Thymus (tissue), 14 donors: ENCODE measurements around the gene PPBP. TPM values are rescaled to one million over a fixed set of nuclear protein-coding genes. Genes with fewer than 3 reads are reported as not detected.
A peak's percentile ranks its signal among the peaks of the same experiment; 100 is the strongest.

Experiments used
- DNase-seq, 9 donors: peaks; one replicate each; pipeline ENCODE4 v3.0.0-alpha.2; 2013; ENCODE audit warnings: low spot score in 9 of 9, low read depth in 6 of 9, missing footprints in 1 of 9
- H3K27ac ChIP-seq, 2 donors: one replicate each; pipeline ENCODE4 v1.5.1; 2013; ENCODE audit warnings: control low read depth in 1 of 2, low read depth in 1 of 2, low read length in 1 of 2, mild to moderate bottlenecking in 1 of 2, moderate library complexity in 1 of 2
- H3K27me3 ChIP-seq, 2 donors: one replicate each; pipeline ENCODE4 v1.5.1; 2013; ENCODE audit warnings: low read length in 1 of 2; ENCODE audit not compliant: control insufficient read depth in 2 of 2, insufficient read depth in 1 of 2
- H3K36me3 ChIP-seq, 2 donors: one replicate each; pipeline ENCODE4 v1.5.1; 2013; ENCODE audit warnings: low read length in 1 of 2, mild to moderate bottlenecking in 1 of 2, moderate library complexity in 1 of 2; ENCODE audit not compliant: control insufficient read depth in 2 of 2, insufficient read depth in 2 of 2
- H3K4me1 ChIP-seq, 2 donors: one replicate each; pipeline ENCODE4 v1.5.1; 2013; ENCODE audit warnings: low read length in 2 of 2; ENCODE audit not compliant: control insufficient read depth in 2 of 2, insufficient read depth in 2 of 2
- H3K4me3 ChIP-seq, 2 donors: one replicate each; pipeline ENCODE4 v1.5.1; 2013; ENCODE audit warnings: low read length in 2 of 2, control low read depth in 1 of 2, mild to moderate bottlenecking in 1 of 2
- H3K9me3 ChIP-seq, 2 donors: one replicate each; pipeline ENCODE4 v1.5.1; 2013; ENCODE audit warnings: low read length in 1 of 2, mild to moderate bottlenecking in 1 of 2; ENCODE audit not compliant: control insufficient read depth in 2 of 2, insufficient read depth in 1 of 2
- WGBS: extraction: QIAGEN DNeasy Blood & Tissue Kit; methylation state at CpG from one replicate; pipeline ENCODE4 v1.1.7; 2013; 5-methylcytosine and 5-hydroxymethylcytosine counted together
- long read RNA-seq, 10 donors: transcript quantifications; one replicate each; lab custom pipeline, GENCODE V29; 2026
- polyA plus RNA-seq: library from polyadenylated mRNA; stranded (reverse); fragments of 200-250 nt; gene quantifications from one replicate; pipeline ENCODE4 v1.2.3, GENCODE V29; 2013
- total RNA-seq: library from RNA; stranded (reverse); fragments of 120-200 nt; gene quantifications from one replicate; pipeline ENCODE4 v1.2.4, GENCODE V29; 2013
- donor health status: healthy.

The PPBP gene
- 3.2 TPM for total RNA-seq
- 3.7 TPM for polyA plus RNA-seq
- long read RNA-seq, donor 1, result 0 reads
- long read RNA-seq, donor 2, result 0 reads
- long read RNA-seq, donor 3, partial matches to known transcripts, result 0 of 2 reads
- long read RNA-seq, donor 3, other reads (novel, unspliced or antisense), result 0 of 2 reads
- long read RNA-seq, donor 4, result 0 reads
- long read RNA-seq, donor 5, partial matches to known transcripts, result 0 of 4 reads
- long read RNA-seq, donor 5, other reads (novel, unspliced or antisense), result 0 of 4 reads
- long read RNA-seq, donor 6, result 0 reads
- long read RNA-seq, donor 7, partial matches to known transcripts, result 0 of 2 reads
- long read RNA-seq, donor 7, other reads (novel, unspliced or antisense), result 0 of 2 reads
- long read RNA-seq, donor 8, result 0 reads
- long read RNA-seq, donor 9, partial matches to known transcripts, result 0 of 1 reads
- long read RNA-seq, donor 9, other reads (novel, unspliced or antisense), result 0 of 1 reads
- long read RNA-seq, donor 10, partial matches to known transcripts, result 0 of 1 reads
- long read RNA-seq, donor 10, other reads (novel, unspliced or antisense), result 0 of 1 reads

- Histone ChIP-seq H3K4me1 (no peaks in the 10 kb centered on the region), H3K27me3 (no peaks in the 10 kb centered on the region), H3K36me3 (no peaks in the 10 kb centered on the region), H3K9me3 (no peaks in the 10 kb centered on the region), H3K27ac (no peak within 1 kb of the TSS), H3K4me3 (no peak within 1 kb of the TSS)
- DNase-seq, result peak in 3 of 9 donors; percentile 4 to 45 (median 26)
- 84% methylated on average over 2 of the region's 2 CpGs for WGBS
Measured at GRCh38 chr4:73988061-73988460, at the start of gene PPBP. PPBP (minus strand) TSS chr4:73988190; CDS start chr4:73988103, 87 bp downstream.

DNA sequence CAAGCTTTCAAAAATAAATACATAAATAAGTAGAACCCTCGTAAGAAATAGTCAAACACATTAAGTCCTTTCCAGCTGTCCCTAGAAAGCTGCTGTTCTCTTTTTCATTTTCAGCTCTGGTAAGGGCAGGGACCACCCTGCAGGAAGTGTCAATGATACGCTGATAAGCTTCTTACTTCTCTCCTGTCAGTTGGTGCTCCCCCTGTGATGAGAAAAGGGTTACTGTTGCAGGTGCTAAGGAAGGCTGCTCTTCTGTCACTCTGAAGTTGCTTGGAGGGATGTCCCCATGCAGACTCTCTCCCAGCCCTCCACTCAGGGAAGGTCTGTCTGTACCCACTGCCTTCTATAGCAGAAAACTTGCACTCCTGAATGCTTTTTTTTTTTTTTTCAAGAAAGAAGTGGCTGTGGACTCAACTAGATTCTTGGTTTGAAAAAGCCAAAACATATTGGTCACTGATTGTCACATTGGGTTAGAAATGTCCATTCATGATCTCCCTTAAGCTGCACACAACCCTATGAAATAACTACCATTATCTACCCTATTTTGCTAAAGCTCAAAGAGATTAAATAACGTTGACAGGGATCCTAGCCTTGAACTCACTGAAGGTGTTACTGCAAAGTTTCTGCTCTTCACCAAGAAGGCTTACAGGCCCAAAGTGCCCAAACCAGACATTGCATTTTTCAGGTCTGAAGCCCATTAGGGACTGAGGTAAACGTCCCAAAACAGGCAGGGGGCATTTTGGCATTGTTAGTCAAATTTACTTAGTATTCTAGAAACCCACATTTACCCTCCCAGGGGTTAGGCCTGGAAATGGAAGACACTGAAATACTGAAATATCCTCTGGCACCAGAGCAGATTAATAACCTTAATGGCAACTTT is 49.3 kb upstream of the PPBP start:
- Histone ChIP-seq H3K27ac (peak overlapping the region; percentile 31 to 90), H3K36me3 (no peaks in the 10 kb centered on the region)

DNA sequence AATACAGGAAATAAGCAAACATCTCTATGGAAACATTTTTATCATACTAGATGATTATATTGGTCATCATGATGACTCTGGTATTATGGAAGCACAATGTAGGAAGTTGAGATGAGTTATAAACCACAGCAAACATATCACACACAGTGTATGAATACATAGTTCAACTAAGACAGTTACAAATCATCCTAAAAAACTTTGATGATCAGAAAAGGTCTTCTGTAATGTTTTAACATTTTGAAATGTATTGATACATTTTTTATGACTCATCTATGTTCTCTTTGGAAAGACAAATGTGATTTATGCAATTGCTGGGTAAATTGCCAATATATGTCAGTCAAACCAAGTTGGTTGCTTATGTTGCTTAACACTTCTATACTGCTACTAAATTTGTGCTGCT is 45.7 kb upstream of the PPBP start:
- Histone ChIP-seq H3K9me3 (no peaks in the 10 kb centered on the region), H3K27ac (no peak overlapping the region), H3K36me3 (no peaks in the 10 kb centered on the region), H3K4me3 (no peak overlapping the region), H3K4me1 (peaks cover 3 to 12% of the 10 kb centered on the region in 2 donors), H3K27me3 (no peaks in the 10 kb centered on the region)
- DNase-seq, result no peak

More for the DNA sequence above, 49.3 kb upstream of the PPBP start:
- H3K4me3 ChIP-seq, result peak overlapping the region; percentile 64 to 90
- peaks cover 8 to 17% of the 10 kb centered on the region in 2 donors for H3K4me1 ChIP-seq
- H3K9me3 ChIP-seq, result no peaks in the 10 kb centered on the region
- peak in 8 of 9 donors; percentile 48 to 90 (median 70) for DNase-seq
- 12% methylated on average over 4 of the region's 4 CpGs for WGBS
- H3K27me3 ChIP-seq, result no peaks in the 10 kb centered on the region

- Histone ChIP-seq H3K4me3 (no peak overlapping the region), H3K9me3 (no peaks in the 10 kb centered on the region), H3K27me3 (no peaks in the 10 kb centered on the region), H3K4me1 (peaks cover 1% of the 10 kb centered on the region in 2 donors), H3K36me3 (no peaks in the 10 kb centered on the region), H3K27ac (no peak overlapping the region)
- DNase-seq, result no peak
Measured at GRCh38 chr4:74032064-74032463, 44.1 kb upstream of the PPBP start.

DNA sequence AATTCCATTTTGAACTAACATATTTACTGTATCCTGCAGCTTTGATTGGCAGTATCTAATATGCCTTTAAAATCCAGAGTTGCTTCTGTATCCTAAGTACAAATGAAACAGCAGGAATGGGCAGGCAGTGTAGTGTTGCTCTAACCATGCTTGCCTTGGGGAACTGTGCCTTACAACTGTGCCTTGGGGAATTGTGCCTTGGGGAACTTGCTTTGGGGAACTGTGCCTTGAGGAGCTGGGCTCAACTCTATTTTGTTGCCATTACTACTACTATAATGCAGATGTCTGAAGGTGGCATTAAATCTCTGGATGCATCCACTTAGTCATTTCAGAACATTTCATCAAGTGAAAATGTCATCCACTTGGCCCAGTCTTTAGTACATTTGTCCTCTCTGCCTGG is 43.6 kb upstream of the PPBP start:
- no peaks in the 10 kb centered on the region for H3K27me3 ChIP-seq
- no peaks in the 10 kb centered on the region for H3K36me3 ChIP-seq
- H3K27ac ChIP-seq, result no peak overlapping the region
- no peak overlapping the region for H3K4me3 ChIP-seq
- no peak for DNase-seq
- no peaks in the 10 kb centered on the region for H3K4me1 ChIP-seq
- no peaks in the 10 kb centered on the region for H3K9me3 ChIP-seq

- no peaks in the 10 kb centered on the region for H3K36me3 ChIP-seq
- H3K4me3 ChIP-seq, result no peak overlapping the region
- no peaks in the 10 kb centered on the region for H3K27me3 ChIP-seq
- H3K9me3 ChIP-seq, result no peaks in the 10 kb centered on the region
- no peaks in the 10 kb centered on the region for H3K4me1 ChIP-seq
- H3K27ac ChIP-seq, result no peak overlapping the region
- DNase-seq, result no peak
Measured at GRCh38 chr4:74030285-74030684, 42.3 kb upstream of the PPBP start.

DNA sequence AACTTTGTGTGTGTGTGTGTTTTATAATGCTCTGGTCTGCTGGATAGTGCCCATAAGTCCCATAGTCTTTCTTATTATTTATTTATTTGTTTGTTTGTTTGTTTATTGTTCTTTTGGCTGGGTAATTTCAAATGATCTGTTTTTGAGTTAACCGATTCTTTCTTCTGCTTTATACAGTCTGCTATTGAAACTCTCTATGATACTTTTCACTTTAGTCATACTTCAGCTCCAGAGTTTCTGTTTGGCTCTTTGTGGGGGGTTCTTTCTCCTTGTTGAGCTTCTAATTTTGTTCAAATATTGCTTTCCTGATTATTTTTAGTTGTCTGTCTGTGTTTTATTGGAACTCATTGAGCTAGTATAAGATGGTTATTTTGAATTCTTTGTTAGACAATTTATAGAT is 40.5 kb upstream of the PPBP start:
- DNase-seq, result no peak
- Histone ChIP-seq H3K27ac (no peak overlapping the region), H3K9me3 (no peaks in the 10 kb centered on the region)

DNA sequence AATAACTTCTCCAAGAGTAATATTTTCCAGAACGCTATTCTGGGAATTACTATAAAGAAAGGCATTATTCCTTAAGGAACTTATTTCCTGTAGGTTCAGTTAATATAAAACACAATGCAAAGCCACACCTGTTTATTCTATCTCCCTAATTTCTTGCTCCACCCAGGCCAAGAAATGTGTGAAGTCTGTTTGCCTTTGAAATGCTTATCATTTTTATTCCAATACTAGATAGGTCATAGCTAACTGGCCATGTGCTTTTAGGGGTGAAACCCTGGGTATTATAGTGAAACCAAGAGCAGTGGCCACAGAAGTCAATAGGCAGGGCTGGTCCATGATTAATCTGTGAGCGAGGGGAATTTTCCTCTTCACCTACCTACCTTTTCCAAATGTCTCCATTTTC is 35.7 kb upstream of the PPBP start:
- Histone ChIP-seq H3K27ac (no peak overlapping the region), H3K4me1 (no peaks in the 10 kb centered on the region), H3K9me3 (no peaks in the 10 kb centered on the region), H3K36me3 (no peaks in the 10 kb centered on the region), H3K4me3 (no peak overlapping the region), H3K27me3 (no peaks in the 10 kb centered on the region)
- 96% methylated on average over 2 of the region's 2 CpGs for WGBS
- DNase-seq, result no peak

More for the DNA sequence above, 40.5 kb upstream of the PPBP start:
- no peak overlapping the region for H3K4me3 ChIP-seq
- H3K4me1 ChIP-seq, result no peaks in the 10 kb centered on the region
- no peaks in the 10 kb centered on the region for H3K36me3 ChIP-seq
- 41% methylated on average over 1 of the region's 1 CpG for WGBS
- H3K27me3 ChIP-seq, result no peaks in the 10 kb centered on the region

DNA sequence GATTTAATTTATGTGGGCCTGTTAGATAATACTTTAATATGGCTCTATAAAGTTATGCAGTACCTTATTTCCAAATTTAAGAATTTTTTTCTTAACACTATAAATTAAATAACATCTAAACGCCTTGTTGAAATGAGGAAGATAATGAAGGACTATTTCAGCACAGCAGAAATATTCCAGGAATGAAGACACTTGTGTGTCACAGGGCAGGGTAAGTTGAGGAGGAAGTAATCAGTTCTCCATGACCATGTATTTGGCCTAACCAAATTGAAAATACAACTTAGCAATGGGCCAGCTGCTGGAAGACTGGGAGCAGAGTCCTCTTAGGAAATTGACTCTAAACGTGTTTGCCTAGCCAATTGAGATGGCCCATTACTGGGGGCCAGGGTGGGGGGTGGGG is 33.6 kb upstream of the PPBP start:
- Histone ChIP-seq H3K4me1 (peaks cover 0 to 2% of the 10 kb centered on the region in 2 donors), H3K27me3 (no peaks in the 10 kb centered on the region), H3K36me3 (no peaks in the 10 kb centered on the region), H3K27ac (no peak overlapping the region), H3K9me3 (no peaks in the 10 kb centered on the region), H3K4me3 (no peak overlapping the region)
- WGBS, result 92% methylated on average over 2 of the region's 2 CpGs
- DNase-seq, result no peak
